Measurements from ENCODE around the gene MLH3. TPM values are rescaled to one million over a fixed set of nuclear protein-coding genes. Genes with fewer than 3 reads are reported as not detected.

Gene MLH3
- total and polyA plus RNA-seq, 10 of the 15 experiments (the other 5 are each of a cell fraction or from before 2014, with no cell fraction given) = 12.6 to 31.2 (median 19.6) TPM

DNA sequence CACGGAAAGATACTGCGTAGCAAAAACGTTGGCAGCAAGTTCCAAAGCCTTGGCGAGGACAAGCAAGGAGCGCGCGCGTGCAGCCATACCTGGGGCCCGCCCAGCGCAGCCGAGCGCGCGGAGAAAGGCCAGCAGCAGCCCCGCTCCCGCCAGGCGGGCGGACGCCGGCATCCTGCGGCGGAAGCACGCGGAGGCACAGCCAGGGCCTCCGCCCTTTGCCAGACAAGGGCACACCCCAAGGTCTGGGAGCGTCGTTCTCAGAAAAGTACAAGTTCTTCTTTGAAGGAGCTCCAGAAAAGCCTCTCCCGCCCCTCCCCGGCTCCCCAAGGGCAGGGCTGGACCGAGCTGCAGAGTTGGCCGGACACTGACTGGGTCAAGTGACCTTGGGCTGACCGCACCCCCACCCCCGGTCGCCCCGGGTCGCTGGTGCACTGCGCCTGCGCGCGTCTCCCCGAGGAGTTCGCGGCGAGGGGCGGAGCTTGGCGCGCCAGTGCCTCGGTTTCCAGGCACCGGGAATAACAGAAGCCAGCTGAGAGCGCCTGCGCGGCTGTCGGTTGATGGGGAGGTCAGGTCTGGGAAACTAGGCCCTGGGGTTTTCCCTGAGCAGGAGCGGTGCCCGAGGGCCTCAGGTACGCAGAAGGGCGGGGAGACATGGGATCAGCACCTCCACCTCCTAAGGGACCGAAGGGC is 18.0 kb upstream of the MLH3 start, which contains the start of gene ZC2HC1C (continued):
- TF ChIP-seq EED (IDR thresholded peaks at IDR 0.05; ENCODE audit: low read depth) (0 out of 2 replicates have a peak, but pooled peaks have one; percentile 15), LARP7 (IDR thresholded peaks at IDR 0.05) (0 out of 2 replicates have a peak, but pooled peaks have one; percentile 21), ESRRA (IDR thresholded peaks at IDR 0.05; ENCODE audit: low read length) (peak; percentile 98), ASH2L (IDR thresholded peaks at IDR 0.05; ENCODE audit: borderline replicate concordance, low read depth) (no peak), POLR2AphosphoS5 (IDR thresholded peaks at IDR 0.05; ENCODE audit: low read length) (peak; percentile 32; the same call in 1 of the 2 replicates), TAF1 (IDR thresholded peaks at IDR 0.05; ENCODE audit: borderline replicate concordance, low read depth, low read length) (peak; percentile 24; the same call in 1 of the 2 replicates), BCL11A (IDR thresholded peaks at IDR 0.05; ENCODE audit: low read depth, low read length) (0 out of 2 replicates have a peak, but pooled peaks have one; percentile 35), CHD4 (IDR thresholded peaks at IDR 0.05) (no peak), RB1 (IDR thresholded peaks at IDR 0.05; ENCODE audit: borderline replicate concordance) (peak; percentile 59; the same call in 1 of the 2 replicates), SMAD5 (IDR thresholded peaks at IDR 0.05; ENCODE audit: low read depth) (peak; percentile 63; the same call in 1 of the 2 replicates), NBN (IDR thresholded peaks at IDR 0.05) (0 out of 2 replicates have a peak, but pooled peaks have one; percentile 35), SUPT20H (IDR thresholded peaks at IDR 0.05; ENCODE audit: borderline replicate concordance, control insufficient read depth, low read depth, low read length) (no peak), IRF4 (IDR thresholded peaks at IDR 0.05; ENCODE audit: low read depth, low read length) (no peak), NRF1 (conservative IDR thresholded peaks at IDR 0.05; ENCODE audit: low read depth, low read length) (peak; percentile 77), YY1 (IDR thresholded peaks at IDR 0.05; ENCODE audit: low read depth, low read length) (peak; percentile 76), NR2F1 (conservative IDR thresholded peaks at IDR 0.05) (peak; percentile 97), SP1 (IDR thresholded peaks at IDR 0.05; ENCODE audit: low read depth, low read length) (peak; percentile 13), SREBF2 (IDR thresholded peaks at IDR 0.05; ENCODE audit: low read length) (no peak)
- TF ChIP-seq, protein P1, sequence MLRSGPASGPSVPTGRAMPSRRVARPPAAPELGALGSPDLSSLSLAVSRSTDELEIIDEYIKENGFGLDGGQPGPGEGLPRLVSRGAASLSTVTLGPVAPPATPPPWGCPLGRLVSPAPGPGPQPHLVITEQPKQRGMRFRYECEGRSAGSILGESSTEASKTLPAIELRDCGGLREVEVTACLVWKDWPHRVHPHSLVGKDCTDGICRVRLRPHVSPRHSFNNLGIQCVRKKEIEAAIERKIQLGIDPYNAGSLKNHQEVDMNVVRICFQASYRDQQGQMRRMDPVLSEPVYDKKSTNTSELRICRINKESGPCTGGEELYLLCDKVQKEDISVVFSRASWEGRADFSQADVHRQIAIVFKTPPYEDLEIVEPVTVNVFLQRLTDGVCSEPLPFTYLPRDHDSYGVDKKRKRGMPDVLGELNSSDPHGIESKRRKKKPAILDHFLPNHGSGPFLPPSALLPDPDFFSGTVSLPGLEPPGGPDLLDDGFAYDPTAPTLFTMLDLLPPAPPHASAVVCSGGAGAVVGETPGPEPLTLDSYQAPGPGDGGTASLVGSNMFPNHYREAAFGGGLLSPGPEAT (IDR thresholded peaks at IDR 0.05; ENCODE audit: low read depth) = no peak
- TF ChIP-seq, protein P2, sequence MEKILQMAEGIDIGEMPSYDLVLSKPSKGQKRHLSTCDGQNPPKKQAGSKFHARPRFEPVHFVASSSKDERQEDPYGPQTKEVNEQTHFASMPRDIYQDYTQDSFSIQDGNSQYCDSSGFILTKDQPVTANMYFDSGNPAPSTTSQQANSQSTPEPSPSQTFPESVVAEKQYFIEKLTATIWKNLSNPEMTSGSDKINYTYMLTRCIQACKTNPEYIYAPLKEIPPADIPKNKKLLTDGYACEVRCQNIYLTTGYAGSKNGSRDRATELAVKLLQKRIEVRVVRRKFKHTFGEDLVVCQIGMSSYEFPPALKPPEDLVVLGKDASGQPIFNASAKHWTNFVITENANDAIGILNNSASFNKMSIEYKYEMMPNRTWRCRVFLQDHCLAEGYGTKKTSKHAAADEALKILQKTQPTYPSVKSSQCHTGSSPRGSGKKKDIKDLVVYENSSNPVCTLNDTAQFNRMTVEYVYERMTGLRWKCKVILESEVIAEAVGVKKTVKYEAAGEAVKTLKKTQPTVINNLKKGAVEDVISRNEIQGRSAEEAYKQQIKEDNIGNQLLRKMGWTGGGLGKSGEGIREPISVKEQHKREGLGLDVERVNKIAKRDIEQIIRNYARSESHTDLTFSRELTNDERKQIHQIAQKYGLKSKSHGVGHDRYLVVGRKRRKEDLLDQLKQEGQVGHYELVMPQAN (conservative IDR thresholded peaks at IDR 0.05) = peak; percentile 53; the same call in 1 of the 2 replicates
- TF ChIP-seq, protein P3, sequence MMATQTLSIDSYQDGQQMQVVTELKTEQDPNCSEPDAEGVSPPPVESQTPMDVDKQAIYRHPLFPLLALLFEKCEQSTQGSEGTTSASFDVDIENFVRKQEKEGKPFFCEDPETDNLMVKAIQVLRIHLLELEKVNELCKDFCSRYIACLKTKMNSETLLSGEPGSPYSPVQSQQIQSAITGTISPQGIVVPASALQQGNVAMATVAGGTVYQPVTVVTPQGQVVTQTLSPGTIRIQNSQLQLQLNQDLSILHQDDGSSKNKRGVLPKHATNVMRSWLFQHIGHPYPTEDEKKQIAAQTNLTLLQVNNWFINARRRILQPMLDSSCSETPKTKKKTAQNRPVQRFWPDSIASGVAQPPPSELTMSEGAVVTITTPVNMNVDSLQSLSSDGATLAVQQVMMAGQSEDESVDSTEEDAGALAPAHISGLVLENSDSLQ (IDR thresholded peaks at IDR 0.05) = peak; percentile 12; the same call in 1 of the 2 replicates
- TF ChIP-seq, protein P4, sequence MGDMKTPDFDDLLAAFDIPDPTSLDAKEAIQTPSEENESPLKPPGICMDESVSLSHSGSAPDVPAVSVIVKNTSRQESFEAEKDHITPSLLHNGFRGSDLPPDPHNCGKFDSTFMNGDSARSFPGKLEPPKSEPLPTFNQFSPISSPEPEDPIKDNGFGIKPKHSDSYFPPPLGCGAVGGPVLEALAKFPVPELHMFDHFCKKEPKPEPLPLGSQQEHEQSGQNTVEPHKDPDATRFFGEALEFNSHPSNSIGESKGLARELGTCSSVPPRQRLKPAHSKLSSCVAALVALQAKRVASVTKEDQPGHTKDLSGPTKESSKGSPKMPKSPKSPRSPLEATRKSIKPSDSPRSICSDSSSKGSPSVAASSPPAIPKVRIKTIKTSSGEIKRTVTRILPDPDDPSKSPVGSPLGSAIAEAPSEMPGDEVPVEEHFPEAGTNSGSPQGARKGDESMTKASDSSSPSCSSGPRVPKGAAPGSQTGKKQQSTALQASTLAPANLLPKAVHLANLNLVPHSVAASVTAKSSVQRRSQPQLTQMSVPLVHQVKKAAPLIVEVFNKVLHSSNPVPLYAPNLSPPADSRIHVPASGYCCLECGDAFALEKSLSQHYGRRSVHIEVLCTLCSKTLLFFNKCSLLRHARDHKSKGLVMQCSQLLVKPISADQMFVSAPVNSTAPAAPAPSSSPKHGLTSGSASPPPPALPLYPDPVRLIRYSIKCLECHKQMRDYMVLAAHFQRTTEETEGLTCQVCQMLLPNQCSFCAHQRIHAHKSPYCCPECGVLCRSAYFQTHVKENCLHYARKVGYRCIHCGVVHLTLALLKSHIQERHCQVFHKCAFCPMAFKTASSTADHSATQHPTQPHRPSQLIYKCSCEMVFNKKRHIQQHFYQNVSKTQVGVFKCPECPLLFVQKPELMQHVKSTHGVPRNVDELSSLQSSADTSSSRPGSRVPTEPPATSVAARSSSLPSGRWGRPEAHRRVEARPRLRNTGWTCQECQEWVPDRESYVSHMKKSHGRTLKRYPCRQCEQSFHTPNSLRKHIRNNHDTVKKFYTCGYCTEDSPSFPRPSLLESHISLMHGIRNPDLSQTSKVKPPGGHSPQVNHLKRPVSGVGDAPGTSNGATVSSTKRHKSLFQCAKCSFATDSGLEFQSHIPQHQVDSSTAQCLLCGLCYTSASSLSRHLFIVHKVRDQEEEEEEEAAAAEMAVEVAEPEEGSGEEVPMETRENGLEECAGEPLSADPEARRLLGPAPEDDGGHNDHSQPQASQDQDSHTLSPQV (IDR thresholded peaks at IDR 0.05) = no peak
- TF ChIP-seq, protein P5, sequence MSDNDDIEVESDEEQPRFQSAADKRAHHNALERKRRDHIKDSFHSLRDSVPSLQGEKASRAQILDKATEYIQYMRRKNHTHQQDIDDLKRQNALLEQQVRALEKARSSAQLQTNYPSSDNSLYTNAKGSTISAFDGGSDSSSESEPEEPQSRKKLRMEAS (IDR thresholded peaks at IDR 0.05; ENCODE audit: low read depth, low read length) = peak; percentile 80
